T-helper 9 cell (primary cell): ENCODE data around the gene TREML1.
"Not testable (repeated sequence)": the region's sequence is repeated elsewhere in the genome, so short reads cannot be mapped to it uniquely, and the experiment has no call there.

ENCODE experiments used
- DNase-seq: peaks from one replicate; pipeline ENCODE4 v3.0.0-alpha.2; 2020
- total RNA-seq, 2 donors: gene quantifications; one replicate each; lab custom pipeline; 2026; lab: John Stamatoyannopoulos, UW

The TREML1 gene, protein sequence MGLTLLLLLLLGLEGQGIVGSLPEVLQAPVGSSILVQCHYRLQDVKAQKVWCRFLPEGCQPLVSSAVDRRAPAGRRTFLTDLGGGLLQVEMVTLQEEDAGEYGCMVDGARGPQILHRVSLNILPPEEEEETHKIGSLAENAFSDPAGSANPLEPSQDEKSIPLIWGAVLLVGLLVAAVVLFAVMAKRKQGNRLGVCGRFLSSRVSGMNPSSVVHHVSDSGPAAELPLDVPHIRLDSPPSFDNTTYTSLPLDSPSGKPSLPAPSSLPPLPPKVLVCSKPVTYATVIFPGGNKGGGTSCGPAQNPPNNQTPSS
- total RNA-seq, result 0 reads per million in 2 donors

DNA sequence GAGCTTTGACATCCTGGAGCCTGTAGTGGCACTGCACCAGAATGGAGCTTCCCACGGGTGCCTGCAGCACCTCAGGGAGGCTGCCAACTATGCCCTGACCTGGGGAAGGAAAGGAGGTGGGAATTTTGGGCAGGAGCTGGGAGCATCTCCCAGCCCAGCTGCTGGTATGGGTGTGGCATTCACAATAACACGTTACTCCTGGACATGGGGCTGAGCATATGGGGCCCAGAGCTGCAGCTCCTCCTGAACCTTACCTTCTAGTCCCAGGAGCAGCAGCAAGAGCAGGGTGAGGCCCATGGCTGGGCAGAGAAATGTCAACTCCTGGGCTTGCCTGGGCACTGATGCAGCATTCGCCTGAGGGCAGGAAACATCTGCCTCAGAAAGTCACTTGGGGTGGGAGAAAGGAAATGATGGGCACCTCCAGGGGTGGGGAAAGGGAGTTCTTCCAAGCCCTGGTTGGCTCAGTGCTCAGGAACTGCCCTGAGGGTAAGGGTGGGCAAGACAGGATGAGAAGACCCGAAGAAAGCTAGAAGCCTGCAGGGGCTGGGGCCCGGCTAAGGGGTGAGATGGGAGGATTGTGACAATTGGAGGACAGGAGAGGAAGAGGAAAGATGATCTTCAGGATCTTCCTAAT lies at the start of gene TREML1:
Gene TREML1 (minus strand): TSS at position 356 of the 634 bp plus-strand sequence. CDS start 59 bp downstream, at position 297.
- no peak for DNase-seq

DNA sequence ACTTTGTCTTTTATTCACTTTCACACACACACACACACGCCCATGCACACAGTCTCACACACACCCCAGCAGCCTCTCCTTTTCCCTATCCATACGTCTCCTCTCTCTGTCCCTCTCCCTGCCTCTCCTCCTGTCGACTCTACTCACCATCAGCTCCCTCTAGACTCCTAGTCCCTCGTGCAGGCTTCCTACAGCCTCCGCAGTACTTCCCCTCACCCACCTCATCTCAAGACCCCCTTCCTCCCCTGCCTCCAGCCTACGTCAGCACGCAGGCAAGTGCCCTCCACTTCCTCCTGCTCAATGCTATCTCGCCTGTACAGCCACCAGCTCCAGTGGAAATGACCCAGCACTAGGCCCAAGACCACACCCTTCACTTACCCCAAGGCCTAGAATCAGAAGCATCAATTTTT lies 47.6 kb upstream of the TREML1 start:
- no peak for DNase-seq

DNA sequence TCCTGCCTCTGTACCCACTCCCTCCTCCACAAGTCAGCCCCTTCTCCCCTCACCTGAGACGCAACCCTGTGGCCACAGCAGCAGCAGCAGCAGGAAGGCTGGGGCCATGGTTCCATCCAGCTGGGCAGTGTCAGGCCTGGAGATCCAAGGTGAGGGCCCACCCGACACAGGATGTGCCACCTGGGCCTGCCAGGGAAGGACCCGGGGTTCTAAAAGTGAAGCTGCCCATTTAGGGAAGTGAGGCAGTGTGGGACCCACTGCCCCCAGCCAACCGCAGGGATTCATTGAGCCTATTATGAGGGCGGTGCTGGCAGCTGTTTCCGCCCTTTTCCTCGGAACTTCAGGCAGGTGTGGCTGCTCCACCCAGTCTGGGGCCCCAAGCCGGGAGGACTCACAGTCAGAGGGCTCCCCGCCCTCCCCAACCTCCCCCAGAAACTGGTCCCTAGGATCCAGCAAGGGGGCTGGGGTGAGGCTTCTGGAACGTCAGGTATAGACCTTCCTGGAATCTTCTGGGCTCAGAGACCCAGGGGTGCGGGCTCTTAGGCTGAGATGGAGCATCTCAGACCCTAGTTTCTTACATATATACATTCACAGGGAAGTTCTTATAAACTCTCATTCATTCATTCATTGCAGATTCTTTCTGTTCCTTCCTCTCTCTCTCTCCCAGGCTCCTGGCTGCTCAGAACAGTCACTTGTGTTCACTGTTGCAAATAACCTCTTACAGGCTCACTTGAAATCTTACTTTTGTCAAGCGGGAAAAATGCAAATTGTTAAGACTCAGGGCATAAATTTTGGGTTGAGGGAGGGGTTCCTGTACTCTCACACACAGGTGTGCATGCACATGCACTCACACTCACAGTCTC lies 47.0 kb upstream of the TREML1 start, which contains the start of gene TREML2:
Gene TREML2 (minus strand): TSS at position 249 of the 863 bp plus-strand sequence. CDS start 141 bp downstream, at position 108.
- DNase-seq, result no peak

DNA sequence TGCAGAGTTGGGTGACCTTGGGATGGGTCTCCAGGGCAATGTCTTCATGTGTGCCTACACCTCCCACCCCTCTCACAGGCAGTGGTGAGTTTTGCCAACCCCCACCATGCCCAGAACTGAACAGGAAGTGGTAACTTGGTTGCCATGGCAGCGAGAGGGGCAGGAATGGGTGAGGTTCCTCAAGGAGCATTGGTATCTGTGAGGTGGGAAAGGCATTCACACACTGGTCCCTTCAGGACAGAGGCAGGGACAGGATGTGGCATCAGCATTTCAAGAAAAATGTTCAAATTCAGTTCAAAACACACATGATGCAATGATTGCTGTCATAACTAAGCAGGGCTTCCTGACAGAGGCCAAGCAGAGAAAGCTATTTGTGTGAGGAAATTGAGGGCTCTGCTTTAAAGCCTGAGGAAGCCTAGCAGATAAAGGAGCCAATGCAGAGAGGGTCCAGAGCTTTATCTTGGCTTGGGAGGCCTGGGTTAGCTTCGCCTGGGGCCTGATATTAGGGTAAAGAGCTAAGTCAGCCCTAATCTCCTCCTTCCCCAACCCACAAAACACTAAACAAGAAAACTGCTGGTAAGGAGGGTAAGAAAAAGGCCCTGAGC lies 46.3 kb upstream of the TREML1 start:
- peak; percentile 21 for DNase-seq

DNA sequence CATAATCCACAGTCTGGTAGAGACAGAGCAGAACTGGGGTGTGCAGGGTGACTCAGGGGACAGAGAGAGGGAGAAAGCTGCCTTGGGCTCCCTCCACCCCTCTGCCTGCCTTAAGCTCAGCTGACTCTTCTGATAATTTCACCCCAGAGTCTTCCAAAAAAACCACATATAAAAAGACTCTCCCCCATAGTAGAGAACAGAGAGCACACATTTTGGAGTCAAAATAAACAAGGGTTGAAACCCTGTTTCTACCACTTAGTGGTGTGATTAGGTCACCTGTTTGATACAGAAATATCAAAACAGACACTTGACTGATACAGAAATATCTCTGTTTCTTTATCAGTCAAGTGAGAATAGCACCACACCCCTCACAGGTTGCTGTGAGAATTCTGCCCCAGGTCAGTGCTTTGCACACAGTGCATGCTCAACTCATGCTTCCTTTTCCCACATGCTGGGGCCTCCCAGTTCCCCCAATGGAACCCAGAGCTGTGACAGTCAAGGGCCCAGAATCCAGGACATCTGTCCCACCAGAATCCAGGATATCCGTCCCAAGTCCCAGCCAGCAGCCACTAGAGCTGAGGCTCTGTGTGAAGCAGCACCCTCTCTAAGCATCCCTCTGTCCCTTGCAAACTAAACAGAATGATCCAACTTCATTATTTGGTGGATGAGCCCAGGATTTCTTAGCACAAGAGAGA lies 45.6 kb upstream of the TREML1 start:
- no peak for DNase-seq

DNA sequence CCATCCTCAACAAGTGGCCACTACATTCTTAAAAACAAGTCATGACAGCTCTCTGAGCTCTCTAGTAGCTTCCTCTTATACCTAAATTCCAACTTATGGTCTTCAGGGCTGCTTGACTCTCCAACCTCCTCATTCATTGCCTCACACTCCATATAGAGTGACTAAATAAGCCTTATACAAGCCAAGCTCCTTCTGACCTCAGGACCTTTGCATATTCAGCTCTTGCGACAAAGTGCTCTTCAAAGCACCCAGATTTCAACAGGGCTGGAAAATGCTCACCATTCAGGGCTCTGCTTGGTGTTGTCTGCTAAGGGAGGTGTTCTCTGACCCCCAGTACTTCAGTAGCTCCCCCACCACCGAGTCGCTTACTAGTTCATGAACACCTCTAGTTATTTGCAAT lies 43.1 kb upstream of the TREML1 start:
- DNase-seq, result no peak

DNA sequence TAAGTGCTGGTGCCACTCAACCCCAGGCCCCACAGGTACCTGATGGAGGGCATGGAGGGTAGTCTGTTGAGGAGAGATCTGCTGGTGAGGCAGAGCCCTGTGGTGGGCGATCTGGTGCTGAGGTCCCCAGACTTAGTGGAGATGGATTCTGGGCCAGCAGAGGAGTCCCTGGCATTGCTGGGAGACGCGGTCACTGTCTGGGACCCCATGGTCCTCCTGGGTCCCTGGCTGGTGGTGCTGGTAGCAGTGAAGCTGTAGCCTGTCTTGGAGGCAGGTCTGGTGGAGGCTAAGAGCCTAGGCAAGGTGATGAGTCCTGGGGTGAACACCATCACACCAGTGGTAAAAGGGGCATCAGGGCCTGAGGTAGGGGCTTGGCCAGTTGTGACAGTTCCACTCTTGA lies 40.2 kb upstream of the TREML1 start:
- no peak for DNase-seq

DNA sequence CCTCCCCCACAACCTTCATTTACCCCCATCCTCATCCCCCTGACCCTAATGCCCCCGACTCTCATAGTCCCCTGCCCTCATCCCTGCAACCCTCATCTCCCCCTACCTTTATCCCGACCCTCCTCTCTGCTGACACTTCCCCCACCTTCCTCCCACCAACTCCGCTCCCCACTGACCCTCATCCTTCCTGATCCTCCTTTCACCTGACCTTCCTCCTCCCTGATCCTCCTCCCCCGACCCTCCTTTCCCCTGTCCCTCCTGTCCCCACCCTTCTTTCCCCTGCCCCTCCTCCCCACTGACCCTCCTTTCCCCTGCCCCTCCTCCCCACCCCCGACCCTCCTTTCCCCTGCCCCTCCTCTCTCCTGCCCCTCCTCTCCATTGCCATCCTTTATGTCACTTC lies 39.7 kb upstream of the TREML1 start:
- no peak for DNase-seq

DNA sequence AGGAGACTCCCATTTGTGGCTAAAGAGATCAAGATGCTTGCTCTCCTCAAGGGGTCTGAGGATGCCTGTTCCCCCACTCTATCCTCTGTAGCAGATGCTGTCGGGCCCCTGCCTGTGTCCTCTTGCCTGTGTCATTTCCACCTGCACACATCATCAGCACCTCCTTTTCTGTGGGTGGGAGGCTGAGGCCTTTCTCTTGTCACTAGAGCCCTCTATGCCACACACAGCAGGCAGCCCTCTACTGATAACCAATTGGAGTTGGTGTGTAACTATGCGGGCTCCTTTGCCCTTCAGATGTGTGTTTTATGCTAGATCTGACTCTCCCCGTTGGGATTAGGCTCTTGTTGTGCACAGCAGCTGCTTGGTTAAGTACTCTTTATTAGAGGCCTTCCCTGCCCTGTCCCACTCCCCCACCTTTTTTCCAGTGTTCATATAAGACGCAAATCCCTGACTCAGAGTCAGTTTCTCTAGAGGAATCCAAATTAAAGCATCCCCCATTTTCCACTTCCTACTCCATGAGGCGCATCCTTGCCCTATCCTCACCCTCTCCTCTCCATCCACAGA lies 39.1 kb upstream of the TREML1 start:
- no peak for DNase-seq

DNA sequence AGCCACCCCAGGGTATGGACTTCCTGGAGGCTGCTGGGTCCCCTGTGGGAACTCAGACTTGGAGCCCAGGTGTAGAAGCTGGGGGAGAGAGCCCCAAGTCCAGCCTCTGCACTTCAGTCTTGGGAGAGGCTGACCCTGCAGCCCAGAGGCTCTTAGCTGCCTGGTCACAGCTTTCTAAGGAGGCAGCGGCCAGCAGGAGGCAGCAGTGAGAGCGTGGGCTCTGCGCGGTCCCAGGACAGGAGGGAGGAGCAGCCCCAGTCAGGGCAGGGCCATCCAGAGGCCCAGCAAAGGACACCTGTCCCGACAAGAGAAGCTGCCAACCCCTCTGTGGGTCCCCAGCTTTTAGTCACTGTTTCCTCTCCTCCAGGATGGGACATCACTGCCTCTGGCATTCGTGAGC lies 37.4 kb upstream of the TREML1 start:
- DNase-seq, result peak; percentile 20

DNA sequence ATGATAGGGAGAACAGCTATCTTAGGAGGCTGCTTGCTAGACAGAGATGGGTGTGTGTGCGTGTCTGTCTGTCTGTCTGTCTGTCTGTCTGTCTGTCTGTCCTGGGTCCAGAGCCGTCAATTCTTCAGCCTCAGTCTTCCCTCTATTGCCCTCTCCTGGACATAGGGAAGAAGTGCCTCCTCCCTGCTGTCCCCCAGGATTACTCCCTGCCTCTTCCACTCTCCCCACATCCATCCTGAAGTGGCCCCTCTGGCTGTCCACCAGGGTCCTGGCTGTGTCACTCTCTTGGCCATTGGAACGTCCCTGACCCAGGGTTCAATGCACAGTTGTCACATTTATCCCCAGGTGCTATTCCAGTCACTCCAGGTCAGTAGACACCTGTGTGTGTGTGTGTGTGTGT lies 36.6 kb upstream of the TREML1 start:
- no peak for DNase-seq

DNA sequence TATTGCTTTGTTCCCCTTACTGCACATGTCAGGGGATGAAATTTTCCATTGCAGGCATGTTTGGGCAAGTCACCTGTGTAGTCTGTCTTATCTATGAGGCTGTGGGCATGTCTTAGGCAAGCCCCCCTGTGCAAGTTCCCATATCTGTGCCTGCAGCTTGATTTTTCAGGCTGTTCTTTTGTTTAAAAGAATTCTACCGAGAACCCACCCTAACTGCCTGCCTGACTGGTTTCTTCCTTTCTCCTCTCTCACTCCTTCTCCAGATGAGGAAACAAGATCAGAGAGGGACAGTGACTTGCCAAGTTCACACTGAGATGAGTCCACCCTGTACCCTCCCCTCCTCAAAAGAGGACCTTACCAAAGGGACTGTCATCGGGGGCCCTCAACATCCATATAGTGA lies 35.8 kb upstream of the TREML1 start:
- no peak for DNase-seq

DNA sequence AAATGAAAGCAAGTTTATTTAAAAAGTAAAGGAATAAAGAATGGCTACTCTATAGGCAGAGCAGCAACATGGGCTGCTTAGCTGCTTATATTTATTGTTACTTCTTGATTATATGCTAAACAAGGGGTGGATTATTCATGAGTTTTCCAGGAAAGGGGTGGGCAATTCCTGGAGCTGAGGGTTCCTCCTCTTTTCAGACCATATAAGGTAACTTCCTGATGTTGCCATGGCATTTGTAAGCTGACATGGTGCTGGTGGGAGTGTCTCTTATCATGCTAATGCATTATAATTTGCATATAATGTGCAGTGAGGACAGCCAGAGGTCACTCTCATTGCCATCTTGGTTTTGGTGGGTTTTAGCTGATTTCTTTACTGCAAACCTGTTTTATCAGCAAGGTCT lies 34.9 kb upstream of the TREML1 start:
- not testable (repeated sequence) for DNase-seq

DNA sequence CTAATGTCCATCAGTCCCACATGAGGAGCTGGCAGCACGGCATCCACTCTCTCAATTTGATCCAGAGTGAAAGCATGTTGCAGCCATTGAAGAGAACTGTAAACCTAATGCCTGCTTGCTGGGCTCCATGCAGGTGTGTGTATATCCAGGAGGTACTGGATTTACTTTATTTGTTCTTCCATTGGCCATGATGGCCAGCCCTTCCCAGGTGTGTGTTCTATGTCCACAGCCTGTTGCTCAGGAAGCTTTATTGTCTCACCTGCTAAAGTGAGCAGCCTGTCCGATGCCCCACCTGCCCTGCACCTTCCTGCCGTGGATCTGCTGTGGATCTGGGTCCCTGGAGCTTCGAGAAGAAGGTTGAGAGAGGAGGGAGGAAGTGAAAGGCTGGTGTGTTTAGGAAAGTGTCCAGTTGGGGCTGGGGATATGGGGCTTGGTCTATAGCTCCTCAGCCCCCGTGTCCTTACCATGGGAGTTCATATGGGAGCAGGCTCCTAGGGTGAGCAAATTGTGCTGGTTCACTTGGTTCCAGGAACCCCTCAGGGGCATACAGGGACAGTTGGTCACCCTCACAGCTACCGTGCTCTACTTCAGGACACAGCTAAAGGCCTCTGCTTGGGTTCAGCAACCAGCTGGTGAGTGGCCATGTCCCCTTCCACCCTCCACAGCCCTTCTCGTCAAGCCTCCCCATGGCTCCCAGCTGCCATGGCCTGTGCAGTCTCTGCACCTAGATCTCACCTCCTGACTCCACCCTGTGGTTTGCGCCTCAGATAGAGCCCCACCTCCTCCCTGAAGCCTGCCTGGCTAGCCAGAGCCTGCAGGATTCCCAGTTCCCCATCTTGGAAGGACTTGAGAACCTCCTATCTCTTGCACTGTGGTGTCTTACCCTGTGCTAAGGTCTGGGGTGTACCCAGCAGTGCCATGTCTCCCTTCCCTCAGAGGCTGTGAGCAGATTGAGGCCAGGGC lies 34.1 kb upstream of the TREML1 start:
- DNase-seq, result no peak

DNA sequence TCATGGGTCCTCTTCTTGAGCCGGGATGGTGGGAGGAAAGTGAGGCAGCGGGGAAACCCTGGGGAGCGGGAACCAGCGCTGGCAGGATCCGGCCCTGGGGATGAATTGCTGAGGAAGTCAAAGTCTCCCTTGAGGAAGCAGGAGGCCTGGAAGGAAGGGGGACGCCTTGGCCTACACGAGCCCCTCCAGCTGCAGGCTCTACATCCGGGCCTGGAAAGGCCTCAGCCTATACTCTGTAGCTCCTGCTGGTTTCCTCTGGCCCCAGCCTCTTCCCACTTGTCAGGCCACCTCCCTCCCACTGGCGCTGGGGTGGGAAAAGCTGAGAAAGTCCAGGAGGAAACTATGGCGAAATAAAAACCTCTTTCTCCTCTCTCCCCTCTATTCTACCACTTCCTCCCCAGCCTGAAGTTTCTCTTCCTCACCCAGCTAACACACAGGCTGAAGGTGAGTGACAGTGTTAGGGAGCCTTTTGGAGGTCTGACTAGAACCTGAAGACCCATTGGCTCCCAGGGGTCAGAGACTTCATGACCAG lies 31.9 kb upstream of the TREML1 start:
- DNase-seq, result no peak

DNA sequence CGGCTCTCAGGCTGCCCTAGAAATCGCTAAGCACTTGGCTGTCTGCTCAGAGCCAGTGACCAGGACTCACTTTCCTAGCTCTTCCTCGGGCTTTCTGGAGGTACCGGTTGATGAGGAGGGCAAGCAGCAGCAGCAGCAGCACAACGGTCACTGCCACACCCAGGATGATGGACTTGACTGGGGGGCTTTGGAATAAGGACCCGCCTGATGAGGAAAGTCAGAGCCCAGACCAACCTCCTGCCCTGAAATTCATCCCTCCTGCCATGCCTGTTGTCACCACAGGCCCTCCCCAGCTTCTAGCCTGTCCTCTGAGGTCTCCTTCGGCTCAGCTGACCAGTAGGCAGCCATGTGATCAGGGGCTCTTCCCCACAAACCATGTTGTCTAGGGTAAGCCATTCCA lies 30.6 kb upstream of the TREML1 start:
- no peak for DNase-seq

DNA sequence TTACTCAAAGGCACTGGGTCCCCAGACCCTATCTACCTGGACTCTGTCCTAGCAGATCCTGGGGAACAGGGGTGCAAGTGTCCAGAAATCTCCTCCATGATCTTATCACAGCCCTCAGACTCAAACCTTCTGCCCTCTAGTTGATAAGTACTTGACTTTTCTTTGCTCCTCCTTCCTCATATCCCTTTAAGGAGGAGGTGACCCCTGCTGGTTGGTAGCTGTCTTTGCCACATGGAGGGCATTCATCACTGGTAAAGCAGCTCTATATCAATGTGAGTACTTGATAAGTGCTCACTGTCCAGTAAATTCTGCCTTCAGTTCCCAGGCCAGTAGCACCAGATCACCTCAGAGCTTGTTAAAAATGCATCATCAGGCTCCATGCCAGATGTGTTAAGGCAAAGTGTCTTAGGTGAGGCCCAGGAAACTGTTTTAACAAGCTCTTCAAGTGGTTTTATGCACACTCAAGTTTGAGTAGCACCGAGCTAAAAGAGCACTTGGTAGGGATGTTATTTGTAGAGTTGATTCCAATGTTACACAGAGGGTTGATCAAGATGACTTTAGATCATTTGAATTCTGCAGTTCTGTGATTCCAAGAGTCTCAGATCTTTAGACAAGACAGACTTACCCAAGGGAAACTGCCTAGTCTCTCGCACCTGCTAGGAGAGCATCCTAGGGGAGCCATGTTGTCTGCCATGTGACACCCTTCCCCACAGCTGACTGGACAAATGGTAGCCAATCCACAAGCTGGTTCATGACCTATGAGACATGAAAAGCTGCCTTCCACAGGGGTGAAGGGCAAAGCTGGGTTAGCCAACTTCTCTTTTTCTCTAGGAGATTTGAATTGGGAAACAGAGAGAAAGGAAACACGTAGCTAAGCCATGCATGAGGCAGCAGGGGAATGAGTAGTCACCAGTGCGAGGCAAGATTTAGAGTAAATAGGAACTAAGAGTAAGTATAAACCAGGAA lies 28.2 kb upstream of the TREML1 start:
- DNase-seq, result peak; percentile 23

DNA sequence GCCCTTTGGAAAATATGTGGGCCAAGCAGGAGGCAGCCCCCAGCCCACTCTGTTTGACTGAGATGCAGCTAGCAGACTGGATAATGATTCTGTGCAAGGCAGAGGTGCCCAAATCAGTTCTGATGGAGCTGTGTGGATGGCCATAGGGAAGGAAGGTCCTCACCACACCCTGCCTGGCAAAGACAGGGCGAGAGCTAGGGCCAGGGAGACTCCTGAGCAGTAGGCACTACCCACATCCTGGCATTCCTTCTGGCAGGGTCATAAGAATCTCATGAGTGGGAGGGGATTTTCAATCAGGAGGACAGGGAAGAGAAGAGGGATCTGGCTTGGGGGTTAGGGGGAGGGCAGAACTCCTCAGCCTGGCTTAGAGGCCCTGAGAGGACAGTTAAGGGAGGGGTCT lies 27.4 kb upstream of the TREML1 start:
- DNase-seq, result no peak

DNA sequence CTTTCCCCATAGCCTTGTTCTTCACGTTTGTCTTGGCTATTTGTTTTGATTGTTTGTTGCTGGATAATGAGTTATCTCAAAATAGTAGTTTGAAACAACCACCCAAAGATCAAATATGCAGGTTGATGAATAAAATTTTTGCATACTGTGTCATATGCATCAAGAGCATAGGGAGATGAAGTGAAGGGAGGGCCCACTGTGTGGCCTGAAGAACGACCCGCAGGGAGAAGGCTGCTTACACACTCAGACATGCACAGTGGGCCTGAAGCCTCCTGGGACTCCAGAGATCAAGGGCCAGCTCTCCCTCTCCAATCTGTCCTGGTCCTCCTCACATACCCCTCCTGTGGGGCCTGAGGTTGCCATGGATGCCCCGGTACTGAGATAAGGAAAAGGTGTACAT lies 25.0 kb upstream of the TREML1 start:
- no peak for DNase-seq
